IMR-90 (cell line): Measurements from ENCODE around the gene INAVA. TPM values are rescaled to one million over a fixed set of nuclear protein-coding genes. Genes with fewer than 3 reads are reported as not detected.
"Not testable (repeated sequence)": the region's sequence is repeated elsewhere in the genome, so short reads cannot be mapped to it uniquely, and the experiment has no call there.

Experiments
- ATAC-seq: fragments of 200-7000 bp; cut with Tn5 transposase; 2 replicates; pipeline ENCODE4 v1.9.1; 2020; ENCODE audit warnings: low read depth, mild to moderate bottlenecking, moderate library complexity
- BruUV-seq: library from RNA; stranded (reverse); fragments of 400-500 nt; replicated peaks from 2 replicates; lab custom pipeline; 2021; lab: Mats Ljungman, UMichigan
- CTCF ChIA-PET: fragments of 300-600 bp; formaldehyde crosslinking; extraction: SDS; loops from one replicate; lab custom pipeline; 2021; ENCODE audit warnings: antibody characterized with exemption; lab: Yijun Ruan, JAX
- POLR2A ChIA-PET: fragments of 300-600 bp; sonication (Branson Sonifier 250); formaldehyde crosslinking; loops from one replicate; lab custom pipeline; 2022; ENCODE audit warnings: antibody characterized with exemption; ENCODE audit not compliant: unreplicated experiment; lab: Charles Lee
- DNase-seq: peaks from one replicate; pipeline ENCODE4 v3.0.0; 2013
- H2AFZ ChIP-seq: replicated peaks from 2 replicates; pipeline ENCODE3; 2013; ENCODE audit warnings: low read length, mild to moderate bottlenecking; ENCODE audit not compliant: poor library complexity
- H2AK5ac ChIP-seq: 2 replicates; pipeline ENCODE4 v1.6.1; 2013; ENCODE audit warnings: low read depth, low read length, inconsistent platforms
- H2AK9ac ChIP-seq: replicated peaks from 2 replicates; pipeline ENCODE3; 2013; ENCODE audit warnings: mild to moderate bottlenecking, low read depth, low read length, moderate library complexity; ENCODE audit not compliant: poor library complexity
- H2BK120ac ChIP-seq: 2 replicates; pipeline ENCODE4 v1.6.1; 2013; ENCODE audit warnings: low read depth, low read length, inconsistent platforms
- H2BK15ac ChIP-seq: 3 replicates; pipeline ENCODE4 v1.6.1; 2013; ENCODE audit warnings: low read depth, low read length, inconsistent platforms
- H2BK20ac ChIP-seq: 2 replicates; pipeline ENCODE4 v1.6.1; 2013; ENCODE audit warnings: low read depth, mild to moderate bottlenecking, inconsistent platforms, low read length, moderate library complexity
- H2BK5ac ChIP-seq: 2 replicates; pipeline ENCODE4 v1.6.1; 2013; ENCODE audit warnings: mild to moderate bottlenecking, low read depth, low read length, inconsistent platforms; ENCODE audit not compliant: poor library complexity, severe bottlenecking
- H3K14ac ChIP-seq: replicated peaks from 2 replicates; pipeline ENCODE4 v1.6.1; 2013; ENCODE audit warnings: low read depth, low read length, inconsistent platforms
- H3K18ac ChIP-seq: 2 replicates; pipeline ENCODE4 v1.6.1; 2013; ENCODE audit warnings: low read depth, low read length, control low read depth
- H3K23ac ChIP-seq: 2 replicates; pipeline ENCODE4 v1.6.1; 2013; ENCODE audit warnings: low read depth, low read length, inconsistent platforms
- H3K27ac ChIP-seq: 2 replicates; pipeline ENCODE4 v1.5.1; 2013; ENCODE audit warnings: mild to moderate bottlenecking, control low read depth, low read length; ENCODE audit not compliant: insufficient read depth
- H3K27me3 ChIP-seq: 2 replicates; pipeline ENCODE4 v1.6.1; 2013; ENCODE audit warnings: low read length; ENCODE audit not compliant: control insufficient read depth, insufficient read depth
- H3K36me3 ChIP-seq: 2 replicates; pipeline ENCODE4 v1.6.1; 2013; ENCODE audit warnings: low read length, mixed read lengths; ENCODE audit not compliant: control insufficient read depth, insufficient read depth
- H3K4ac ChIP-seq: 2 replicates; pipeline ENCODE4 v1.6.1; 2013; ENCODE audit warnings: low read depth, low read length, inconsistent platforms
- H3K4me1 ChIP-seq: 2 replicates; pipeline ENCODE4 v1.6.1; 2013; ENCODE audit warnings: low read length, mixed read lengths; ENCODE audit not compliant: control insufficient read depth, insufficient read depth
- H3K4me2 ChIP-seq: 2 replicates; pipeline ENCODE4 v1.6.1; 2013; ENCODE audit warnings: low read depth, mild to moderate bottlenecking, control low read depth, low read length, moderate library complexity
- H3K4me3 ChIP-seq: 2 replicates; pipeline ENCODE4 v1.5.1; 2013; ENCODE audit warnings: low read depth, mild to moderate bottlenecking, control low read depth, low read length, moderate library complexity; ENCODE audit not compliant: insufficient read depth
- H3K56ac ChIP-seq: 2 replicates; pipeline ENCODE4 v1.6.1; 2013; ENCODE audit warnings: low read length, inconsistent platforms; ENCODE audit not compliant: insufficient read depth; ENCODE audit errors: extremely low read depth
- H3K79me1 ChIP-seq, 2 experiments: 2 replicates each; pipeline ENCODE4 v1.6.1; 2013; ENCODE audit warnings: low read length in 2 of 2, inconsistent platforms in 1 of 2, low read depth in 1 of 2
- H3K9ac ChIP-seq: 2 replicates; pipeline ENCODE4 v1.6.1; 2013; ENCODE audit warnings: low read depth, low read length, control low read depth
- H3K9me1 ChIP-seq: 2 replicates; pipeline ENCODE4 v1.6.1; 2013; ENCODE audit warnings: low read length, inconsistent platforms; ENCODE audit not compliant: insufficient read depth
- H3K9me3 ChIP-seq: 2 replicates; pipeline ENCODE4 v1.6.1; 2013; ENCODE audit warnings: low read length; ENCODE audit not compliant: control insufficient read depth, insufficient read depth
- H4K20me1 ChIP-seq: 2 replicates; pipeline ENCODE4 v1.6.1; 2013; ENCODE audit warnings: low read length, inconsistent platforms; ENCODE audit not compliant: insufficient read depth
- H4K5ac ChIP-seq: 2 replicates; pipeline ENCODE4 v1.6.1; 2013; ENCODE audit warnings: mild to moderate bottlenecking, low read depth, low read length, control low read depth
- H4K8ac ChIP-seq, 2 experiments: 2 replicates each; pipeline ENCODE4 v1.6.1; 2013; ENCODE audit warnings: low read depth in 2 of 2, low read length in 2 of 2, control low read depth in 1 of 2, inconsistent platforms in 1 of 2
- H4K91ac ChIP-seq: 2 replicates; pipeline ENCODE4 v1.6.1; 2013; ENCODE audit warnings: low read depth, low read length, inconsistent platforms; ENCODE audit not compliant: insufficient read depth
- WGBS, 2 experiments: methylation state at CpG; one replicate each; pipeline versions ENCODE4 v1.1.5 to v1.1.7; 2013; ENCODE audit warnings: missing lambda C conversion rate in 2 of 2; ENCODE audit not compliant: insufficient read length in 1 of 2; ENCODE audit errors: extremely low coverage in 2 of 2; 5-methylcytosine and 5-hydroxymethylcytosine counted together
- dilution Hi-C: fragments of 300-500 bp; cut with HindIII; formaldehyde crosslinking; loops from one replicate; pipeline ENCODE4 v1.14.3; 2018; ENCODE audit warnings: low sequenced_read_pairs; ENCODE audit not compliant: unreplicated experiment
- in situ Hi-C: fragments of 300-500 bp; cut with MboI; formaldehyde crosslinking; loops from 3 replicates; pipeline ENCODE4 v1.14.3; 2019; ENCODE audit warnings: low sequenced_read_pairs, inconsistent platforms, mixed read lengths
- intact Hi-C: fragments of 100-400 bp; cut with micrococcal nuclease; formaldehyde crosslinking; loops from 2 replicates; pipeline ENCODE4 v1.10.0; 2022
- polyA plus RNA-seq, 3 experiments: library from polyadenylated mRNA; depleted of rRNA; stranded (reverse); fragments of >200 nt; gene quantifications; 2 replicates each; pipeline ENCODE4 v1.2.3, GENCODE V29; 2012; ENCODE audit warnings: low replicate concordance in 1 of 3
- total RNA-seq: library from RNA; depleted of rRNA; stranded (reverse); fragments of >200 nt; gene quantifications from 2 replicates; pipeline ENCODE4 v1.2.3, GENCODE V29; 2012

The INAVA gene
- total and polyA plus RNA-seq, 2 of the 4 experiments (the other 2 are of a cell fraction) = under 0.01 to 0.07 TPM

DNA sequence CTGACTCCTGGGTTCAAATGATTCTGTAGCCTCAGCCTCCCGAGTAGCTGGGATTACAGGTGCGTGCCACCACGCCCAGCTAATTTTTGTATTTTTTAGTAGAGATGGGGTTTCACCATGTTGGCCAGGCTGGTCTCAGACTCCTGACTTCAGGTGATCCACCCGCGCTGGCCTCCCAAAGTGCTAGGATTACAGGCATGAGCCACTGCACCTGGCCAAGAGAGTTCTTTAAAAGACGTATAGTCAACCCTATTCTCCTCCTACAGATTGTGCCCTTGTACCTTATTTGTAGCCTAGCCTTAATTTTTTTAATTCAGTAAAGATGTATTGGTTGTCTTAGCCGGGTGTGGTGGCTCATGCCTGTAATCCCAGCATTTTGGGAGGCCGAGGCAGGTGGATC is 35.6 kb downstream of the INAVA start:
- H4K8ac ChIP-seq, CTCF ChIA-PET, H3K9ac ChIP-seq, H3K9me1 ChIP-seq, in situ Hi-C loops, H2AK5ac ChIP-seq, H3K4me2 ChIP-seq, BruUV-seq, H4K20me1 ChIP-seq, H3K9me3 ChIP-seq, H3K4me1 ChIP-seq, H2BK20ac ChIP-seq, H3K23ac ChIP-seq, POLR2A ChIA-PET, dilution Hi-C loops, DNase-seq, H3K56ac ChIP-seq, H2AFZ ChIP-seq, ATAC-seq, intact Hi-C loops, H3K18ac ChIP-seq, H2BK15ac ChIP-seq, H3K4ac ChIP-seq, H3K14ac ChIP-seq, H3K36me3 ChIP-seq, H4K91ac ChIP-seq, H3K79me1 ChIP-seq, H2BK120ac ChIP-seq, H3K4me3 ChIP-seq, H2AK9ac ChIP-seq, H3K27ac ChIP-seq, H4K5ac ChIP-seq, H2BK5ac ChIP-seq: not testable (repeated sequence)
- H3K27me3 ChIP-seq = peaks cover 36% of the 10 kb centered on the region
- no CpG with 5 or more reads among the region's 8 CpGs for WGBS, 2 experiments
